IPS DF 6.9 (cell line): ENCODE results near the gene HYAL1.

Source experiments
- DNase-seq: peaks from one replicate; pipeline ENCODE4 v3.0.0-alpha.2; 2013; ENCODE audit warnings: low read depth, low spot score
- H3K27ac ChIP-seq: one replicate; pipeline ENCODE4 v1.5.1; 2013; ENCODE audit warnings: low read length, control low read depth
- H3K27me3 ChIP-seq: 2 replicates; pipeline ENCODE4 v1.6.1; 2013; ENCODE audit warnings: mild to moderate bottlenecking, low read length; ENCODE audit not compliant: control insufficient read depth, insufficient read depth
- H3K36me3 ChIP-seq: 2 replicates; pipeline ENCODE4 v1.6.1; 2013; ENCODE audit warnings: low read length; ENCODE audit not compliant: control insufficient read depth, insufficient read depth
- H3K4me1 ChIP-seq: 2 replicates; pipeline ENCODE4 v1.6.1; 2013; ENCODE audit warnings: low read length; ENCODE audit not compliant: control insufficient read depth, insufficient read depth
- H3K4me3 ChIP-seq: 2 replicates; pipeline ENCODE4 v1.5.1; 2013; ENCODE audit warnings: mild to moderate bottlenecking, low read length
- H3K9me3 ChIP-seq: 2 replicates; pipeline ENCODE4 v1.6.1; 2013; ENCODE audit warnings: low read length, inconsistent platforms; ENCODE audit not compliant: control insufficient read depth, insufficient read depth
- WGBS: extraction: QIAGEN DNeasy Blood & Tissue Kit; methylation state at CpG from one replicate; pipeline ENCODE4 v1.1.7; 2013; ENCODE audit warnings: mixed read lengths, missing lambda C conversion rate; ENCODE audit not compliant: insufficient read length, insufficient coverage; 5-methylcytosine and 5-hydroxymethylcytosine counted together

The HYAL1 gene

DNA sequence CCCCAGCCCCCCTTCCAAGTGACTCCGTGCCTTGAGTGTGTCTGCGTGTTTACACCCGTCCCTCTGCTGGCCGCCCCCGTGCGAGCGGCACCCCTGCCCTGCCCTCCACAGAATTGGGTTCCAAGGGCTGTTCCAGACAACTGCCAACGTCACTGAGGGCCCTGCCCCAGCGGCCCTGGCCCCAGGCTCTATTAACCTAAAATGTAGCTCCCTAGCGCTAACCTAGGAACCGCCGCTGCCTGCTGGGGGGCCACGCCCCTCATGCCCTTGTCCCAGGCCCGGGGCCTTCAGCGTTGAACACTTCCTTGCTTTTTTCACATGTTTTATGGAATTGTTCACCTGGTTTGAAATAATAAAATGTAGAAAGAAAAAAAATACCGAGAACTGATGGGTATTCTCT, 44.4 kb downstream of the HYAL1 start:
- Histone ChIP-seq H3K4me3 (no peak overlapping the region), H3K9me3 (no peaks in the 10 kb centered on the region), H3K27ac (no peak overlapping the region), H3K4me1 (peaks cover 6% of the 10 kb centered on the region), H3K36me3 (peaks cover 20% of the 10 kb centered on the region), H3K27me3 (no peaks in the 10 kb centered on the region)
- no CpG with 5 or more reads among the region's 16 CpGs for WGBS
- no peak for DNase-seq

DNA sequence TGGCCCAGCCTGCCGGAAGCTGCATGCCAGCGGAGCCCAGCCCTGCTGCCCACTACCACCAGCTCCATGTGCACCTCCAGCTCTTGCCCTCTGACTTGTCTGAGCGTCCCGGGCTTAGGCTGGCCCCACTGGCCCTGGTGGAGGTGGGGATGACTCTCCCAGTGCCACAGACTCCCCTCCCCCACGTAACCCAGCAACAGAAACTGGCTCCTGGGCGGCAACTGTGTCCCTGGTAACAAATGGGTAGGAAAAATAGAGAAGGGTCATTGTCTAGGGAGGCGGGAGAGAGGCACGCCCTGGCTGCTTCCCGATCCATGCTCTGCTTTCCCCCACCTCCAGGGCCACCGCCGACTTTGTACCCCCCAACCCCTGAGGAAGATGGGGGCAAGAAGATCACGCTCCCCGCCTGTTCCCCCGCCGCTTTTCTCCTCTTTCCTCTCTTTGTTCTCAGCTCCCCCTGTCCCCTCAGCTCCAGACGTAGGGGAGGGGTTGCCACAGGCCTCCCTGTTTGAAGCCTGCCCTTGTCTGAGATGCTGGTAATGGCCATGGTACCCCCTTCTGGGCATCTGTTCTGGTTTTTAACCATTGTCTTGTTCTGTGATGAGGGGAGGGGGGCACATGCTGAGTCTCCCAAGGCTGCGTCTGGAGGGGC, 45.2 kb downstream of the HYAL1 start:
- WGBS, result no CpG with 5 or more reads among the region's 17 CpGs
- Histone ChIP-seq H3K9me3 (no peaks in the 10 kb centered on the region), H3K27ac (no peak overlapping the region), H3K4me3 (no peak overlapping the region), H3K4me1 (peaks cover 6% of the 10 kb centered on the region), H3K27me3 (no peaks in the 10 kb centered on the region), H3K36me3 (peaks cover 20% of the 10 kb centered on the region)
- DNase-seq, result no peak

DNA sequence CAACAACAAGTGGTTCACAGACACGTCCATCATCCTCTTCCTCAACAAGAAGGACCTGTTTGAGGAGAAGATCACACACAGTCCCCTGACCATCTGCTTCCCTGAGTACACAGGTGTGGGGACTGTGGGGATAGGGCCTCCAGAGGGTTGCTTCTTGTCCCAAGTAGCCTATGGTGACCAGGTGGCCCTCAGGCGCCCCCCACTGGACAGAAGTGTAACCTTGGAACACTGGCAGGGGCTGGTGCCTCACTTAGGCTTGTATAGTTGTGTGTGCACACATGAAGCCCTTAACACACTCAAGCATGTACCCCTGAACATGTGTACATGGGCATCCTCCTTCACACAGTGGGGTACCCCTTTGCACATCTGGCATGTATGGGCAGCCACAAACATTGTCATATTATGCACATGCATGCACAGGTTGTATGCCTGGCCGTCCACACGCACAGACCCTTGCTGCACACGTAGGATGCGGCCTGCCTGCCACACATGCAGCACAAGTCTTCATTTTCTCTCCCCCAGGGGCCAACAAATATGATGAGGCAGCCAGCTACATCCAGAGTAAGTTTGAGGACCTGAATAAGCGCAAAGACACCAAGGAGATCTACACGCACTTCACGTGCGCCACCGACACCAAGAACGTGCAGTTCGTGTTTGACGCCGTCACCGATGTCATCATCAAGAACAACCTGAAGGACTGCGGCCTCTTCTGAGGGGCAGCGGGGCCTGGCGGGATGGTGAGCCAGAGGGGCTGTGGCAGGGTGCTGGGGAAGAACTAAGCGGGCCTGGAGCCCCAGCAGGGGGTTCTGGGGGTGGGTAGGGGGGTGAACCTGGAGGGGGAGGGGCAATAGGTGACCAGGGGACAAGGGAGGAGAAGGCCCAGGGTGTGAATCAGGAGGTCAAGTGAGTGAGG, 46.1 kb downstream of the HYAL1 start:
- H3K36me3 ChIP-seq, result peaks cover 23% of the 10 kb centered on the region
- no peaks in the 10 kb centered on the region for H3K27me3 ChIP-seq
- no peak overlapping the region for H3K4me3 ChIP-seq
- no peaks in the 10 kb centered on the region for H3K9me3 ChIP-seq
- DNase-seq, result no peak
- no peak overlapping the region for H3K27ac ChIP-seq
- WGBS, result no CpG with 5 or more reads among the region's 20 CpGs
- peaks cover 6% of the 10 kb centered on the region for H3K4me1 ChIP-seq

DNA sequence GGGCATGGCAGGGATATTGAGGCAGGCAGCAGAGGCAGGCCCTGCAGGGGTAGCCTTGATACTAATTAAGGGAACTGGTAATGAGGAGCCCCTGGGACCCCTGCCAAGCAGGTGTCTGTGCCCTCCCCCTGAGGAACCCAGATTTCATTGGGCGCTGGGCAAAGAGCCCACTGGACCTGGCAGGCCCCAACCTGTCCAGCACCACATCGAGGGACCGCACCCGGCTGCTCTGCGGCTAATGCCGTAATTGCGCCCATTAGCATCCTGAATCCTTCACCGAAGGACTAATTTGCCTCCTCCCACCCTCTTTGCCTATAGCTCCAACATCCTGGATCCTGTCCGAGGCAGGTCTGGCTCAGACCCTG, 48.1 kb downstream of the HYAL1 start:
- H3K27me3 ChIP-seq, result no peaks in the 10 kb centered on the region
- H3K9me3 ChIP-seq, result no peaks in the 10 kb centered on the region
- no CpG with 5 or more reads among the region's 9 CpGs for WGBS
- no peak overlapping the region for H3K4me3 ChIP-seq
- H3K36me3 ChIP-seq, result peaks cover 32% of the 10 kb centered on the region
- peaks cover 4% of the 10 kb centered on the region; the same call in 1 of the 2 replicates for H3K4me1 ChIP-seq
- no peak for DNase-seq
- no peak overlapping the region for H3K27ac ChIP-seq

DNA sequence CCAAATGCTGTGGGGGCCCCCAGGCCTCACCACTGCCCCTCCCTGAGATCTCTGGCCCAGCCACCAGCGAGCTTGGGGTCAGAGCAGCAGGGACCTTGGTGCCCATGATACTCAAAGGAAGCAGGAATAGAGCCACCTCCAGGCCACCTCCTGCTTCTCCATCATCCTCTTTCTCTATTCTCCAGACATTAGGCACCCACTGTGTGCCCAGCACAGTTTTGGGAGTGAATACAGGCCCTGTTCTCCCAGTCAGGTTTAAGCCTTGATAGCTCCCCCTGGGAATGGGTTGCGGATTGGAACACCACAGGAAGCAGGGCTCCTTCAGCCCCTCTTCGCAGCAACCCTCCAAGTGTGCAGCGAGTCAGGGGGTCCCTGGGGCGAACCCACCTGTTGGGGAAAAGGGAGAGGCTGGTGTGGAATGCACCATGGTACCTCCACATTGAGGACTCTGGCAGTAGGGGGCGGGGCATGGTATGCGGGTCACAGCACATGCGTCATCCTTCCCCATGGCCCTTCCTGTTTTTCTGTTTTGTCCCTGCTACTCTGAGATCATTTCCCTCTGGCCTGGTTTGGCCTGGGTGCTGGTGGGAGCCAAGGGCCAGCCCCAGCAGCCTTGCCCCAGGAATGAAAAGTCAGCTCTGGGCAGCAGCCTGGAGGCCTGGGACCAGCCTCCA, 48.7 kb downstream of the HYAL1 start:
- H3K27me3 ChIP-seq, result no peaks in the 10 kb centered on the region
- DNase-seq, result no peak
- peaks cover 4% of the 10 kb centered on the region; the same call in 1 of the 2 replicates for H3K4me1 ChIP-seq
- no CpG with 5 or more reads among the region's 8 CpGs for WGBS
- H3K27ac ChIP-seq, result no peak overlapping the region
- no peaks in the 10 kb centered on the region for H3K9me3 ChIP-seq
- H3K4me3 ChIP-seq, result no peak overlapping the region
- H3K36me3 ChIP-seq, result peaks cover 33% of the 10 kb centered on the region

DNA sequence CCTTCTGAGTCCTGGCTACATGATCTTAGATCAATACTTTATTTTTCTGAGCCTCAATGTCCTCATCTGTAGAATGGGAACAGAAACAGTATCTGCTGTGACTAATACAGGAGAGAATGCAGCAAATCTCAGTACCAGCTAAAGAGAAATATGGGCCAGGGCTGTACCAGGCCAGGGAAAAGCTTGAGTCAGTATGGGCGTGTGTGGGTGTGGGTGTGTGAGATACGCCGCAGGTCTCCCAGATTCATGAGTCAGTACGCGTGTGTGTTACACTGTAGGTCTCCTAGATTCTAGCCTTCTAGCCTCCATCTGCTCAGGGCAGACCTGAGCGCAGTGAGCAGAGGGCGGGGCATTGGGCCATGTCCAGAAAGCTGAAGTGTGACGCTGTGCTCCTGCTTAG, 52.2 kb downstream of the HYAL1 start:
- Histone ChIP-seq H3K27me3 (no peaks in the 10 kb centered on the region), H3K36me3 (peaks cover 19% of the 10 kb centered on the region), H3K4me3 (no peak overlapping the region), H3K27ac (no peak overlapping the region), H3K4me1 (peaks cover 4% of the 10 kb centered on the region), H3K9me3 (no peaks in the 10 kb centered on the region)
- DNase-seq, result no peak
- WGBS, result no CpG with 5 or more reads among the region's 8 CpGs

DNA sequence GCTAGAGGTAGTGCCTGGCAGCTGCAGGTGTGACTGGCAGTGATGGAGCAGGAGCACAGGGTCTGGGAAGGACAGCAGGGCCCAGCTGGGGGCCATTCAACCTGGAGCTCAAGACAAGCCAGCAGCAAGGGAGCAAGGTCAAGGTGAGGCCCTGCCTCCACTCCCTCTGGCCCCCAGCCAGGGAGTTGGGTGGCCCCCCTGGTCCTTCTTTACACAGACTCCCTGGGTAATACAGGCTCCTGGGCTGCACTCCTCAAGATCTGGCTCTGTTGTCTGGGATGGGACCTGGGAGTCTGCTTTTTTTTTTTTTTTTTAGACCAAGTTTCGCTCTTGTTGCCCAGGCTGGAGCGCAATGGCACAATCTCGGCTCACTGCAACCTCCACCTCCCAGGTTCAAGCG, 52.9 kb downstream of the HYAL1 start:
- Histone ChIP-seq H3K4me3 (no peak overlapping the region), H3K9me3 (no peaks in the 10 kb centered on the region), H3K27ac (no peak overlapping the region), H3K27me3 (no peaks in the 10 kb centered on the region), H3K4me1 (peaks cover 5% of the 10 kb centered on the region), H3K36me3 (peaks cover 17% of the 10 kb centered on the region)
- DNase-seq, result no peak
- no CpG with 5 or more reads among the region's 4 CpGs for WGBS
